Stimulated activated CD8-positive, alpha-beta memory T cell treated with anti-CD3 and anti-CD28 coated beads, Interleukin-12 subunit alpha, Interleukin-12 subunit beta, amount 100 ng/mL, for 1 hour (primary cell): ENCODE data around the gene PRKD1.
"Not testable (repeated sequence)": the region's sequence is repeated elsewhere in the genome, so short reads cannot be mapped to it uniquely, and the experiment has no call there.

Source experiments
- DNase-seq: peaks from one replicate; pipeline ENCODE4 v3.0.0-alpha.2; 2020; ENCODE audit warnings: low read depth

PRKD1 gene

DNA sequence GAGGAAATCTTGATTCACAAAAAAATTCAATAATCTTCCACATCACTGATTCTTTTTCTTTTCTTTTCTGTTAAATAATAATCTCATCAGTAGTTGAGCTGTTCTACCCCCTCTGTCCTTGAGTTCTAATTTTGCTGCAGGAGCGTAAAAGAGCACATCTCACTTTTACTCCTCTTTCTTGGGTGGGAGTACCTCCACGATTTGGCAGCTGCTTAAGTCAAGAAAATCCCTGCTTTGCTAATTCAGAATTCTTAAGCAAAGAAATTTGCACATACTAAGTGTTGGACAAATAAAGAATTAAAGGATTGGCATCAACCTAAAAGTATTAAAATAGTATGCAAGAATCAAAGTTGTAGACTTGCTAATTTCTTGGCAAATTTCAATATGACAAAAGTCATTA lies 128.8 kb downstream of the PRKD1 start:
- no peak for DNase-seq

DNA sequence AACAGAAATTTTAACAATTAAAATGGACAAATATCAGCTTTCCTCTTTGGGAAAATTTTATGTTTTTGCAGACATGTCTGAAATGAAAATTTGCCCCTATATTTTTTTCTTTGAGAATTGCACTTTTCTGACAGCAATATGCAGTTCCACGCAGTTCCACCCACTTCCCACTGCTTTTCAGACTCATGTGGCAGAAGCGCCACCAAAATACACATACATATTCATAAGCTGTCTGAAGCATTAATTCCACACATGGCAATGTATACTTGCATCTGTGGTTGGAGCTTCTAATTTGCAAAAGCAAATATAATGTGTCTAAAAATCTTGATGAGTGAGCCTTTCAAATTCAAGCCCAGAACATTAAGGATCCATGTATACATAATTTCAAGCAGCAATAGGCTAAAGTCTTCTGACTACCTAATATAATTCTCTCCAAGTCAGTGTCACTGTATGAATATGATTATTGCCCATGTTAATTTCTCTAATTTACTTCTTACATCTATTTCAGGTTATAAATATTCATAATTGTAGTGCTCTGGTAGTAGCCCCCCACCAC lies 129.5 kb downstream of the PRKD1 start:
- DNase-seq = no peak

DNA sequence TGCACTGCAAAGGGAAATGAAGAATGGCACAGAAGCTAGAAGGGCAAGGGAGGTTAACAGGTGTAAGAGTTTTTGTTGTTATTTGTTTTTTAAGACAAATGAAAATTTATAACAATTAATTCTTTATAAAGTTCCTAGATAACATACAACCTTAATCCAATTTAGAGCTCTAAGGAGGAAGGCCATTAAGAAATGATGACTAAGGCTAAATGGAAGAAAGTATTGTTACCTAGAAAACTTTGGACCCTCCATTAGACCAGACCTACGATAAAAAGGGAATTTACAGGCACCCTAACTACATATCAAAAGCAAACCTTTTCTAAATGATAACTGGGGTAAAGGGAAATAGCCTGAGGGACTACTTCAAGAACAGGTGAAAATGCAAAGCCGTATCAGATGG lies 130.8 kb downstream of the PRKD1 start:
- DNase-seq = no peak

DNA sequence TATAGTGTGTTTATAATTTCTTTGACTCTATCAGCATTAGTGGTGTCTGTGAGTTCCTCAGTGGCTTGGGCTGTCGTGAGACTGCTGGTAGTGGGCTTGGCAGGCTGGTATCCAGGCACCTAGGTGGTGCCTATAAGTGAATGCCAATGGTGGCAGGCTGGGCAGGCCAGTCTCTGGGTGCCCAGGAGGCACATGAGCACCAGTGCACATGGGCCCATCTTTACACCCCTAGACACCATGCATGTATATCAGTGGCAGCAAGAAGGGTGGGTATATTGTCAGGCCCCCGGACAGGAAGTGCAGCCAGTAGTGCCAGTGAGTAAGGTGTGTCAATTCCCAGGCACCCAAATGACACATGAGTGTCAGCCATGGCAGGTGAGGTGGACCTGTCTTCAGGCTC lies 138.2 kb downstream of the PRKD1 start:
- DNase-seq = no peak

DNA sequence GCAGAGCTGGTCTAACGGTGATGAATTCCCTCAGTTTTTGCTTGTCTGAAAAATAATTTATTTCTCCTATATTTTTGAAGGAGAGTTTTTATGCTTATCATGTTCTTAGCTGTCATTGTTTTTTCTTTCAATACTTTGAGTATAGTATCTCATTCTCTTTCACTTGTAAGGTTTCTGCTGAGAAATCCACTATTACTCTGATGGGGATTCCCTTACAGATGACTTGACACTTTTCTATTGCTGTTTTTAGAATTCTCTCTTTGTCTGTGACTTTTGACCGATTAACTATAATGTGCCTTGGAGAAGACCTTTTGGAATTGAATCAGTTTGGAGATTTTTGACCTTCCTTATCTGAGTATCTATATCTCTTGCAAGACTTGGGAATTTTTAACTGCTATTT lies 139.6 kb downstream of the PRKD1 start:
- DNase-seq = no peak

DNA sequence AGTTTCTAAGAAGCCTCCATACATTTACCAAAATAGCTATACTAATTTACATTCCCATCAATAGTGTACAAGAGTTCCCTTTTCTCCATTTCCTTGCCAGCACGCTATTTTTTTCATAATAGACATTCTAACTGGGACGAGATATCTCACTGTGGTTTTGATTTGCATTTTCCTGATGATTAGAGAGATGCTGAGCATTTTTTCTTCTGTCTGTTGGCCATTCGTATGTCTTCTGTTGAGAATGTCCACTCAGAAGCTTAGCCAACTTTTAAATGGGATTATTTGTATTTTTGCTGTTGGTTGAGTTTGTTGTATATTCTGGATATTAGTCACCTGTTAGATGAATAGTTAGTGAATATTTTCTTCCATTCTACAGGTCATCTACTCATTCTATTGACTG lies 144.1 kb downstream of the PRKD1 start:
- no peak for DNase-seq

DNA sequence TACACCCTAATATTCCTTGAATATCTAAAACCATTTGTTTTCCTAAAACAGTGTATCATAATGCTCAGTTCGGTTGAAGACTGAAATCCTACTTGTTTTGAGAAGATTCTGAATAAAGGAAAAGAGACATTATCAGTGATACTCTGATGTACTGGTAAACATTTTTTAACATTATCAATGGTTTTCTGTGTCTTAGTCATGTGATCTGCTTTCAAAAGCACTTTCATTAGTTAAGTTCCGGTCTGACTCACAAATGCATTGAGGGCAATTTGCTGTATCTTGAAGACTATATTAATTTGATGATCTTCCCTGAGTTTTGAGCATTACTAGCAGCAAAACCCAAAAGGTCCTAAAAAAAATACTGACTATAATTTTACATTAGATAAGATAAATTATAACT lies 145.6 kb downstream of the PRKD1 start:
- no peak for DNase-seq

DNA sequence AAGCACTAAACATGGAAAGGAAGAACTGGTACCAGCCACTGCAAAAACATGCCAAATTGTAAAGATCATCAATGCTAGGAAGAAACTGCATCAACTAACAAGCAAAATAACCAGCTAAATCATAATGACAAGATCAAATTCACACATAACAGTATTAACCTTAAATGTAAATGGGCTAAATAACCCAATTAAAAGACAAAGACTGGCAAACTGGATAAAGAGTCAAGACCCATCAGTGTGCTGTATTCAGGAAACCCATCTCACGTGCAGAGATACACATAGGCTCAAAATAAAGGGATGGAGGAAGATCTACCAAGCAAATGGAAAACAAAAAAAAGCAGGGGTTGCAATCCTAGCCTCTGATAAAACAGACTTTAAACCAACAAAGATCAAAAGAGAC lies 150.5 kb downstream of the PRKD1 start:
- DNase-seq = not testable (repeated sequence)

DNA sequence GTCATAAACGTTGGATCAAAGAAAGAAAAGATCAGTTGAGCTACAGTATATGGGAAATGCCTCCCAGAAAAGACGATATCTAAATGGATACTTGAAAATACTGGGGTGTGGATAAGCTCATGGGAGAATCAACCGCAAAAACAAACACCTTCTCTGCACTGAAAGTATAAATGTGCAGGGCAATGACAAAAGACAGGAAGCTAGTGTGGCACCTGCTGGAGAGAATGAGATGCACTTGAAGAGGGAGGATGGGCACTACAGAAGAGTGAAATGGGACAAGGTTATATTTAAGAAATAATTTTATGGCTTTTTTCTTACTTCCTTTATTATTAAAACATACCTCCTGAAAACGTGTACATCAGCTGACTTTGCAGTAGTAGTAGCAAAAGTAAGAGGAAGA lies 153.7 kb downstream of the PRKD1 start:
- DNase-seq = no peak

DNA sequence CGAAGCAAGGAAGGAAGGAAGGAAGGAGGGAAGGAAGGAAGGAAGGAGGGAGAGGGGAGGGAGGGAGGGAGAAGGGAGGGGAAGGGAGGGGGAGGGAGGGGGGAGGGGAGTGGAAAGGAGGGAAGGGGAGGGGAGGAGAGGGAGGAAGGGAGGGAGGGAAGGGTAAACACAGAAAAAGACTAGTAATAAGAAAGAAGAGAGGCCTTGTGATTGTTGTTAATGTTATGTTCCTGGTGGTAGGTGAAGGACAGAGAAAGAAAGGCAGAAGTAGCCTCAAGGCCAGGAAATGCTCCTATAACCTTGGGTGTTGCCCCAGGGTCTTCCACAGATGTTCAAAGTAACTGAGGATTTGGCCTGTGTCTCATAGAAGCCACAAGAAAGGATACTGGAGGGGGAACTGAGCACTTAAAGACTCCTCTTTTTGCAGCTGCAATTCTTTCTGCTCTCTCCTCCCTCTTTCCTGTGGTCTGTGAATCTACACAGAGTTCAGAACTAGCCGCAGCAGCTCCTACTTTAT lies 164.2 kb downstream of the PRKD1 start:
- no peak for DNase-seq

DNA sequence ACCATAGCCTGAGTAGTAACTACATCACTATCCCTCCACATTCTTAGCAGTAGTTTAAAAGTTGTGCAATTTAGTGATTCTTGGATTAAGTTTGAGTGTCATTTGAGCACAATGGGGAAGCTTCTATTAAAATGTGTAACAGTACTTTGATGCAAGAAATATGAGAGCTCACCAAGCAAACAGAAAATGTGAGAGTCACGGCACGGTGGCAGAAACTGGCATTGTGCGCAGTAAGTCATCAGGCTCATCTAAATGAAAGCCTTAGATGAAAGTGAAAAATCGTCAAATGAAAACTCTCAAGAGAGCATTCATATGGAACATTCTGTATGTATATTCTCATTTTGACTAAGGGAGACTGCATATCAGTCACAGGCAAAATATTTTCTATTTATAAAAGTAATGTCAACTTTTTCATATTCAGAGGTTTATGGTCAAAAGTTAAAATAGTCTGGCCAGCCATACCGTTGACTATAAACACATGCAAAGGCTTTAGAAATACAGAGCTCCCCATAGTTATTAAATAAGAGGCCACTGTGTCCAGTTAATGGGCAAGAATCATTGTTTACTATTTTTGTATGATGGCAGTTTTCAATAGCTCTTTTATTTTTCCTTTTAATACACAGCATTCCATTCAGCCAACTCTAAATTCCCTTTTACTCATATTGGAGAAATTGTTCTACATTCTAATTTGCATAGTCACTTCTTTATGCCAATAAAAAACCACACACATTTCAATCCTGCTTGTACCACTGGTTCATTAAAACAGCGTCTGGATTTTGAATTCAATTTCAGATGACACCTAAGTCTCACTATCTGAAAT lies 167.9 kb downstream of the PRKD1 start:
- no peak for DNase-seq

DNA sequence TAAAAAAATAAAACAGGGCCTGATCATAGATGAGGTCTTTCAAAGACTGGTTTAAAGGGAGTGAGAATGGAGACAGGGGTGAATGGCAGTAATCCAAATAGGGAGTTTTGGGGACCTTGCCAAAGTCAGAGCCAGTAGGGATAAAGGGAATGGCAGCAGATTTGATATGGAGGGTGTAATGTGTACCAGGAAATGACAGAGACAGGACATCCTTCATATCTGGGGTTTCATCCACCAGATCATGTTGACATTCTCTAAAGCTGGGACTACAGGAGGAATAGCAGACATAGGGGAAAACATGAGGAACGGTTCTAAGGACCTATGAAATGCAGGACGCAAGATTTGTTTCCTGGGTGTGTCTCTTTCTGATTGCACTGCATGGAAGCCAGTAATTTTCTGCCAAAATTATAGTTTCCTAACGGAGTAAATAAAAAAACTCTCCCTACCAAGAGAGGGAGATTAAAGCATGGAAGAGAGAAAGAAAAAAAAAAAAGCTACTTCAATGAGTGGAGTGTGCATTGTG lies 169.9 kb downstream of the PRKD1 start:
- no peak for DNase-seq

DNA sequence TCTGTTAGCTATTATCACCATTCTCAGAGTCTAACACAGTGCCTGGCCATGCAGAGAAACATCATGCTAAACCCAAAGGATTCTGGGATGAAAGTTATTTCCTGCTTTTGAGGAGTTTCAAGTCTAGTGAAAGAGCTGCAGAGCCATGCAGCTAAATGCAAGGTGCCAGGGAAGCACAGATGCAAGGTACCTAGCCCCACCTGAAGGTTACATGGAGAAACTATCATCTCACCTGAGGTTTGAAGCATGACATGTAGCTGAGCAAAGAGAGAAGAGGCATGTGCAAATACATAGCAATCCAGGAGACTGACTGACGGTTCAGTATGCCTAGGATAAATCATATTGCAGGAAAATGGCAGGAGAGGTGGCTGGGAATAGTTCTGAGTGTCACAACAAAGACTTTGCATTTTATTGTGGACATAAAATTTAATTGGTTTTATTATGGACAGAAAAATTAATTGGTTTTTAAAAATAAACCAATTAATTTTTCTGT lies 170.4 kb downstream of the PRKD1 start:
- DNase-seq = no peak

DNA sequence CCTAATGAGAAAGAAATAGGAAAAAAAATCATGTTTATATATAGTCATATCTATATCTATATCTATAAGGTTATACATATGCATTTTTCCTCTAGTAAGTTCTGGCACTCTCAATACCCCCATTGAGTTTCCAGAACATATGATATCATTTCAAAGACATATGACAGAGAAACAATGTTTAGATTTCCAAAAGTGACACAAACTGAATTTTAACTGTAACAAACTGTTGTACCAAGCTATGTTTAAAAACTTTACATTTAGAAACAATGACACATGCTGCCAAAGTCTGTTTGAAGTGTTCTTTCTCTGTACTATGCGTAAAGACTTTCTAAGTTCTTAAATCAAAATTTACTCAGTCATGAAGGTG lies 171.6 kb downstream of the PRKD1 start:
- no peak for DNase-seq

DNA sequence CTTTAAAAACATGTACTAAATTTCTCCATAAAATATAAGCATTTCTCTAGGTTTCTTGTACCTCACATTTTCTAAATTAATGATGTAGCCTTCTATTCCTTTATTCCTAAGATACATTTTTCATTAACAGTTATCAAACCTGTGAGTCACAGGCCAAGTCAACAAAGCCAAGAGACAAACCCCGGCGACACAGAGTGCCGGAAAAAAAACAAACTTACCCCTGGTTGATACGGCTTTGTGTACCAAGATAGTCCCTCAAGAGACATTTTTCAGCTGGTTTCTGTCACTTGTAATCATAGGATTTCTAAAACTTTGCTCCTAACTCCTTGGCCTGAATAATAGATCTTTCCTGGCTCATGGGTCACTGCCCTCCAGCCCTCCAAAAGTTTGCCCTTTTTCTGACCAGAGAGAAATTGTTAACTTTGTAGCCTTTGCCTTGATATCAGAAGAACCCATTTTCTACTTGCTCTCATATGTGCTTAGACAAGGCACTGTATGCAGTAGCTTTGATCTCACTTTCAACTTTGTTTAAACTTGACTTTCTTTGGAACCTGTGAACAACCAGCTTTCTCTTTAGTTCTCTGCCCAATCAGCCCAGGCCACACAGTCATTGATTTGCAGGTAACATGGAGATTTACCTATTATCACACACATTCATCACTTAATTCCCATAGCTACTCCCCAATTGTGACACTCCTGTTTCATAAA lies 172.2 kb downstream of the PRKD1 start:
- no peak for DNase-seq

DNA sequence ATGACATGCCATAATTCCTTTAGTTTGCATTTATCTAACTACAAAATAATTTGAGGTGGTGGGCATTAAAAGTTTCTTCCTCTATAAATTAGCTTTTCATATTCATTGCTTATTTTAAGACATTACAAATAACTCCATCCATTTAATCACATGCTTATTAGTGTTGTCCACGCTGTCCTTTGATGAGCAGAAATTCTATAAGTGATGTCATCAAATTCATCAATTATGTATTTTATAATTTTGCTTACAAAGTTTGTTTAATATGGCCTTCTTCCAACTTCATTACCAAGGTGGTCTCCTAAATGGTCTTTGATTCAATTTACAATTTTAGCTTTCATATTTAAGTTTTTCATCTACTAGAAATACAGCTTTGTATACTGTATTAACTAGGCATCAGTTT lies 173.5 kb downstream of the PRKD1 start:
- DNase-seq = no peak

DNA sequence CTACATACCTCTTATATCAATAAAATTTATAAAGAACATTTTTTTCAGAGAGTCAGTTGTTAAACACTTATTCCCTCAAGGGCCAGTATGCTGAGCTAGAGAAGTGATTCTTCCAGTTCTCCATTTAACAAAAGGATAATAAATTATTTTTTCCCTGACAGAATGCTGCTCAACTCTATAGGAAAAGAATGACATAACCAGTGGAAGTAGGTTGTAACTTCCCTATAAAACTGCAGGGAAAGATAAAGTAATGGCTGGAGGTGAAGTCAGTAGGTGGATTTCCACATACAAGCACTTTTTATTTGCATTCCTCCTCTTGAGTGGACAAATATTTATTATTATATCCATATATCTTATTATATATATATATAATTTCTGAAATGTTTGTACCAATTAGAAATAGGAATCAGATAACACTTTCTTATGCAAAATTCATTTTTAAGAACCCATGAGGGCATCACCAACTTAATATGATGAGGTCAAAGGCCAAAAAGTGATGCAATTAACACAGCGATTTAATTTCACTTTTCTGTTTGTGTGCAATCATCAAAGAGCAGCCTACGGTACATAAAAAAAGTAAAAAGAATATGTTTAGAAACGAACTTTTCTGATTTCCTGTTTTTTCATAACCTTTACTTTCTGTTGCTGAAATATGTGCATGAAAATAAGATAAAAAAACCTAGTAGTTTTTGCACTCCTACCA lies 175.3 kb downstream of the PRKD1 start:
- no peak for DNase-seq

DNA sequence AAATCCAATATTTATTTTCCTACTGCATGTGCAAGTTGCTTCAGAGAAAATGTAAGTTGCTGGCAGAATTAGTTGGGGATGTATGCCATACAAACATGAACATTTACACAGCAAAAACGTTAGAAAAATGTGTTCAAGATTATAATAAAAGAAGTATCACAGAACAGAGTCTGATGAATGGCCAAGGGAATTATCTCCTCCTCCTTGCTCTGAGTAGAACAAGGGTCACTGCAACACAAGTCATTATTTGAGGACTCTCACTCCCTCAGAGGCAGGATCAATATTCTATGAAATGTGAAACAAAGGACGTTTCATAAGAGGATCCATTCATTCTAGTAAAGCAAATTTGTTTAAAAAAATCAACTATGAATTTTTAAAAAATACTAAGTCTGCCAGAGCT lies 177.8 kb downstream of the PRKD1 start:
- DNase-seq = no peak

DNA sequence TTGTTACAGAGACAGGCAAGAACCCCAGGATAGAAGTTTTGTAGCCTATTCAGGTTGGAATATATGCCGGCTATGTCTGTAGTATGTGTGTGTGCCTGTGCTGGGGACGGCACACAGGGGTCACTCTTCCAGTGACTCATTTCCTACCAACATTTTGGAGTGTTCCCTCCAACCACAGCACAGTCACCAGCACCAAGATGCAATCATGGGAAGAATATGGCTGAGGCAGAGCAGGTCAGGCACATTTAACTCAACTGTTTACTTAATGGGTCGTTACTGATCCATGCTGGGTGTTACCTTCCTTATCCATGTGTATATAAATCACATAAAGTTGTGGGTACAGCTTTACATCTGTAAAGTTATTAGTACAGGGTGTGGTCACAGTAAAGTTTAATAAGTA lies 178.3 kb downstream of the PRKD1 start:
- DNase-seq = no peak

DNA sequence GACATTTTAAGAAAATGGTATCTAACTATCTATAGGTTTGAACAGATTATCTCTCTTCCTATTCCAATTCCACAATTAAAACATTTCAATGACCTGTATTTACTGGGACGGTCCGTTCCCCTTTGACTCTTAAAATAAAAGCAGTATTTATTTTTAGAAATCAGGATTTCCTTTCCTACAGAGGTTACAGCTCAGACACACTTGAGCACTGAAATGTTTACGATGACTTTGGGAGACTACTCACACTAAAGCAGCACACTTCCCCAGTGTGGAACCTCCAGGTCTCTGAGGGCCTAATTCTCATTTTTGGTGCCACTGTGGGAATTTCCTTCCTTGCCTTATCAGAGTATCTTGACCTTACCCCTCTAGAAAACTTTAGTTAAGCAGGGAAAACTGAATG lies 181.8 kb downstream of the PRKD1 start:
- no peak for DNase-seq

DNA sequence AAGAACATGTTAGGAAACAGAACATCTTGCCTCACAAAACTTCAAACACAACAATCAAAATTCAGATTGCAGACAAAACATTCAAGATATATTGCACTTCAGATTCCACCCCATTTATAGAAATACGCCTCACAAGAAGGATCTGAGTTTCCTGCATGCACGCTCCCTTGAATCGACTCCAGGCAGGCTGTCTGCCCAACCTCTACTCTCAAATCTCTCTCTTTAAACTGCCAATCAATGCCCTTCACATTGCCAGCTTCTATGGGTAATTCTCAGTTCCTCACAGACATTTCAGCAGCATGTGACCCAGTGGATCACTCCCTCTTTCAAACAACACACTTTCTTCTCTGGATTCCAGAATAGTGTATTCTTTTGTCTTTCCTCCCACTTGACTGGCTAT lies 184.1 kb downstream of the PRKD1 start:
- no peak for DNase-seq

DNA sequence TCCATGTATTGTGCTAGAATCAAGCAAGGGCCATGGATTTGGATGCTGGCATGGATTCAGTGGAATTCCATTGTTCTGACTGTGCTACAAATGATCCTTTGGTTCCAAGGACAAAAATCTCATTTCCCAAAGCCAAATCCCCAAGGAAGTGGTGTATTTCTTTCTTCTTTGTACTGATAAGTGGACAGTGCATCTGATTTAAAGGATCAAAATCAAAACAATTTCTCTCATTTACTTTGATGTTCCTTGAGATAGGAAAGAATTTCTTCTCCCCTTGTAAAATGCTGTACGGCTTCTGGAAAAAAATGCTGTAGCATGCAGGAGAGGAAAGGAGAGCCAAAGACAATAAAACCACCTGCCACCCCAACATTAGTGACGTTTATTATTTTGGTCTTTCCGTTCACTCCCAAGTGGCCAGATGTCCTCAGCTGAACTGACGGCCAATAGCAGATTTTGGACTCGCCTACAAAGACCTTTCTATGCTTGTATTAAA lies 185.7 kb downstream of the PRKD1 start:
- DNase-seq = no peak
